ENCODE measurements around the gene TNFAIP2. TPM values are rescaled to one million over a fixed set of nuclear protein-coding genes. Genes with fewer than 3 reads are reported as not detected.

The TNFAIP2 gene
- total and polyA plus RNA-seq, 4 donors, result 8.9 to 32.0 (median 22.4) TPM

DNA sequence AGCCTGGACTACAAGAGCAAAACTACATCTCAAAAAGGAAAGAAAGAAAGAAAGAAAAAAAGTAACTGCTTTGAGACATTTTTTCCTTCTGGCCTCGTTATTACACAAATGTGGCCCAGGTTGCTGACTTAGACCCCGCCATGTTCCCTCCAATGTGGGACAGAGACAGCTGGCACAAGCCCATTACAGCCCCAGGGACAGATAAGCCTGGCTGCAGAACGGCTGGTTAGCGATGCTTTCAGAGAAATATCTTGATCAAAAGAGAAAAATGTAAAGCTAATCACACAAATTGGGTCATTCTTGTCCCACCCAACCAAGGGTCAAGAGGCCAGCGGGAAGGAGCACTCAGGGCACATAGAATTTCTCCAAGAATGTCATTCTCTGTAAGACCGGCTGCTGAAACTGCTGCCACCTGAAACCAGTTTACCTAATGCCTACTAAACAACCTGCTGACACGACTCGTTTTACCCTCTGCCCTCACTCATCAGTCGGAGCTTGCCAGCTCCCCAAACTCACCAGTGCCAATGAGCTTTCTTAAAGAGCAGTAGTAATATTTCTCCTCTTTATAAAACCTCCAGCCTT, 63.1 kb downstream of the TNFAIP2 start:
- Histone ChIP-seq H3K27ac (ENCODE audit: low read depth in 1 of 2, low read length in 2 of 2) (peak overlapping the region; percentile 78 to 93), H3K27me3 (ENCODE audit: control insufficient read depth in 4 of 4, insufficient read depth in 4 of 4, low read length in 3 of 4) (no peaks in the 10 kb centered on the region)

More for the DNA sequence above, 63.1 kb downstream of the TNFAIP2 start:
- Histone ChIP-seq H3K4me3 (ENCODE audit: low read depth in 1 of 3, low read length in 3 of 3) (peak overlapping the region in 1 of 3 donors; percentile 7), H3K9me3 (ENCODE audit: control insufficient read depth in 4 of 4, low read length in 3 of 4) (no peaks in the 10 kb centered on the region), H3K9ac (ENCODE audit: low read depth in 1 of 2, low read length in 2 of 2) (peak overlapping the region; percentile 5 to 63), H3K4me1 (ENCODE audit: control insufficient read depth in 4 of 4, insufficient read depth in 4 of 4, low read length in 3 of 4) (peaks cover 5 to 30% (median 24%) of the 10 kb centered on the region in 4 donors), H3K36me3 (ENCODE audit: control insufficient read depth in 4 of 4, insufficient read depth in 3 of 4, low read depth in 1 of 4, low read length in 3 of 4) (no peaks in the 10 kb centered on the region)
- DNase-seq (ENCODE audit: low spot score), result no peak
- 34% methylated on average over 9 of the region's 9 CpGs for WGBS
- no peak for TF ChIP-seq HNF4A (conservative IDR thresholded peaks at IDR 0.05)
- no peak for TF ChIP-seq NR2F2 (IDR thresholded peaks at IDR 0.05)
- no peak for TF ChIP-seq FOXA2 (IDR thresholded peaks at IDR 0.05)
- TF ChIP-seq HNF4G (IDR thresholded peaks at IDR 0.05), result no peak
- no peak for TF ChIP-seq TAF1 (conservative IDR thresholded peaks at IDR 0.05)
- TF ChIP-seq EGR1 (IDR thresholded peaks at IDR 0.05; ENCODE audit: low read depth in 2 of 2), result no peak
- TF ChIP-seq, protein P1, sequence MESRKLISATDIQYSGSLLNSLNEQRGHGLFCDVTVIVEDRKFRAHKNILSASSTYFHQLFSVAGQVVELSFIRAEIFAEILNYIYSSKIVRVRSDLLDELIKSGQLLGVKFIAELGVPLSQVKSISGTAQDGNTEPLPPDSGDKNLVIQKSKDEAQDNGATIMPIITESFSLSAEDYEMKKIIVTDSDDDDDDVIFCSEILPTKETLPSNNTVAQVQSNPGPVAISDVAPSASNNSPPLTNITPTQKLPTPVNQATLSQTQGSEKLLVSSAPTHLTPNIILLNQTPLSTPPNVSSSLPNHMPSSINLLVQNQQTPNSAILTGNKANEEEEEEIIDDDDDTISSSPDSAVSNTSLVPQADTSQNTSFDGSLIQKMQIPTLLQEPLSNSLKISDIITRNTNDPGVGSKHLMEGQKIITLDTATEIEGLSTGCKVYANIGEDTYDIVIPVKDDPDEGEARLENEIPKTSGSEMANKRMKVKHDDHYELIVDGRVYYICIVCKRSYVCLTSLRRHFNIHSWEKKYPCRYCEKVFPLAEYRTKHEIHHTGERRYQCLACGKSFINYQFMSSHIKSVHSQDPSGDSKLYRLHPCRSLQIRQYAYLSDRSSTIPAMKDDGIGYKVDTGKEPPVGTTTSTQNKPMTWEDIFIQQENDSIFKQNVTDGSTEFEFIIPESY (IDR thresholded peaks at IDR 0.05), result no peak
- TF ChIP-seq YY1 (IDR thresholded peaks at IDR 0.05), result no peak

Other genes starting within 250 kb of the TNFAIP2 start
- 10 to 100 TPM in 1 of 2 donors, 1 to 10 TPM in 1; 2.1 to 51.2 TPM for gene AMN, start 200.8 kb upstream of the TNFAIP2 start, total RNA-seq
- gene AMN, start 200.8 kb upstream of the TNFAIP2 start, polyA plus RNA-seq, result 10 to 100 TPM in 1 of 2 donors, 1 to 10 TPM in 1; 5.1 to 12.1 TPM
- 10 to 100 TPM; 35.2 to 78.7 TPM for gene CDC42BPB, start 65.9 kb upstream of the TNFAIP2 start, total RNA-seq
- 10 to 100 TPM in 1 of 2 donors, 1 to 10 TPM in 1; 4.1 to 24.3 TPM for gene CDC42BPB, start 65.9 kb upstream of the TNFAIP2 start, polyA plus RNA-seq
- gene LBHD2, start 39.3 kb upstream of the TNFAIP2 start, total RNA-seq, result under 1 TPM in 1 of 2 donors, not detected in 1; 0.47 TPM
- under 1 TPM in 1 of 2 donors, not detected in 1; 0.53 TPM for gene LBHD2, start 39.3 kb upstream of the TNFAIP2 start, polyA plus RNA-seq
- 10 to 100 TPM; 46.8 to 77.8 TPM for gene EXOC3L4, start 28.7 kb upstream of the TNFAIP2 start, total RNA-seq
- gene EXOC3L4, start 28.7 kb upstream of the TNFAIP2 start, polyA plus RNA-seq, result 10 to 100 TPM; 24.0 to 26.6 TPM
- gene EIF5, start 210.8 kb downstream of the TNFAIP2 start, total RNA-seq, result 100 to 1,000 TPM; 121 to 181 TPM
- gene EIF5, start 210.8 kb downstream of the TNFAIP2 start, polyA plus RNA-seq, result 100 to 1,000 TPM; 203 to 435 TPM

Measured in liver (tissue), 9 donors.